Glutamatergic neuron (in vitro differentiated cells): Measurements from ENCODE around the gene APELA. TPM values are rescaled to one million over a fixed set of nuclear protein-coding genes. Genes with fewer than 3 reads are reported as not detected.
"Not testable (repeated sequence)": the region's sequence is repeated elsewhere in the genome, so short reads cannot be mapped to it uniquely, and the experiment has no call there.

Source experiments
- DNase-seq: peaks from one replicate; pipeline ENCODE4 v3.0.0; 2022
- H3K27ac Mint-ChIP-seq: one replicate; pipeline ENCODE4 v1.8.0; 2020; ENCODE audit warnings: mild to moderate bottlenecking, mixed read lengths, inconsistent platforms; ENCODE audit not compliant: unreplicated experiment
- H3K27me3 Mint-ChIP-seq: one replicate; pipeline ENCODE4 v1.8.0; 2020; ENCODE audit warnings: mild to moderate bottlenecking, moderate library complexity, mixed read lengths, inconsistent platforms; ENCODE audit not compliant: unreplicated experiment
- H3K36me3 Mint-ChIP-seq: one replicate; pipeline ENCODE4 v1.8.0; 2020; ENCODE audit warnings: mild to moderate bottlenecking, mixed read lengths, inconsistent platforms; ENCODE audit not compliant: unreplicated experiment
- H3K4me1 Mint-ChIP-seq: one replicate; pipeline ENCODE4 v1.8.0; 2020; ENCODE audit warnings: mild to moderate bottlenecking, low read depth, mixed read lengths, inconsistent platforms; ENCODE audit not compliant: unreplicated experiment
- H3K4me3 Mint-ChIP-seq: one replicate; pipeline ENCODE4 v1.8.0; 2020; ENCODE audit warnings: mild to moderate bottlenecking, mixed read lengths, inconsistent platforms; ENCODE audit not compliant: unreplicated experiment
- H3K9me3 Mint-ChIP-seq: one replicate; pipeline ENCODE4 v1.8.0; 2020; ENCODE audit warnings: mild to moderate bottlenecking, moderate library complexity, mixed read lengths, inconsistent platforms; ENCODE audit not compliant: unreplicated experiment
- CTCF ChIP-seq: fragments of 200-600 bp; sonication (generic); IDR thresholded peaks from one replicate; pipeline ENCODE4 v1.5.0; 2021; ENCODE audit not compliant: partially characterized antibody, unreplicated experiment
- total RNA-seq: library from RNA; stranded (reverse); fragmentation: NEBNext Ultra II Directional; extraction: Animal tissue kit (Norgen Biotek cat#: 25700); gene quantifications from one replicate; pipeline ENCODE4 v1.2.1, GENCODE V29; 2021; ENCODE audit not compliant: unreplicated experiment

Gene APELA
- total RNA-seq, 1 donor from 2014 or later, result 0.88 TPM

- no peak overlapping the region for H3K27ac Mint-ChIP-seq
- TF ChIP-seq CTCF, result no peak
- no peaks in the 10 kb centered on the region for H3K9me3 Mint-ChIP-seq
- H3K4me3 Mint-ChIP-seq, result no peak overlapping the region
- no peak for DNase-seq
- peaks cover 7% of the 10 kb centered on the region for H3K27me3 Mint-ChIP-seq
- H3K36me3 Mint-ChIP-seq, result peaks cover 8% of the 10 kb centered on the region
- H3K4me1 Mint-ChIP-seq, result no peaks in the 10 kb centered on the region
Measured at GRCh38 chr4:164933244-164933643, 56.3 kb downstream of the APELA start.

- no peak for TF ChIP-seq CTCF
- no peaks in the 10 kb centered on the region for H3K9me3 Mint-ChIP-seq
- no peaks in the 10 kb centered on the region for H3K36me3 Mint-ChIP-seq
- peaks cover 7% of the 10 kb centered on the region for H3K27me3 Mint-ChIP-seq
- H3K4me3 Mint-ChIP-seq, result no peak overlapping the region
- H3K4me1 Mint-ChIP-seq, result no peaks in the 10 kb centered on the region
- H3K27ac Mint-ChIP-seq, result no peak overlapping the region
- no peak for DNase-seq
Measured at GRCh38 chr4:164935363-164935762, 58.4 kb downstream of the APELA start.

GRCh38 chr4:164935865-164936606, 59.1 kb downstream of the APELA start:
- DNase-seq, H3K4me1 Mint-ChIP-seq, H3K9me3 Mint-ChIP-seq, H3K4me3 Mint-ChIP-seq, H3K36me3 Mint-ChIP-seq, H3K27me3 Mint-ChIP-seq, H3K27ac Mint-ChIP-seq: not testable (repeated sequence)

GRCh38 chr4:164937576-164938270, 60.7 kb downstream of the APELA start:
- H3K4me1 Mint-ChIP-seq, result no peaks in the 10 kb centered on the region
- no peak overlapping the region for H3K27ac Mint-ChIP-seq
- no peak for TF ChIP-seq CTCF
- no peak for DNase-seq
- peaks cover 2% of the 10 kb centered on the region for H3K27me3 Mint-ChIP-seq
- H3K4me3 Mint-ChIP-seq, result no peak overlapping the region
- H3K9me3 Mint-ChIP-seq, result no peaks in the 10 kb centered on the region
- H3K36me3 Mint-ChIP-seq, result no peaks in the 10 kb centered on the region

GRCh38 chr4:164943192-164943591, 66.2 kb downstream of the APELA start:
- H3K27ac Mint-ChIP-seq, result no peak overlapping the region
- no peaks in the 10 kb centered on the region for H3K27me3 Mint-ChIP-seq
- H3K36me3 Mint-ChIP-seq, result no peaks in the 10 kb centered on the region
- no peak for TF ChIP-seq CTCF
- H3K9me3 Mint-ChIP-seq, result no peaks in the 10 kb centered on the region
- no peaks in the 10 kb centered on the region for H3K4me1 Mint-ChIP-seq
- H3K4me3 Mint-ChIP-seq, result no peak overlapping the region
- no peak for DNase-seq
